Measurements from ENCODE around the gene WNT7B. TPM values are rescaled to one million over a fixed set of nuclear protein-coding genes. Genes with fewer than 3 reads are reported as not detected.

The WNT7B gene
- total and polyA plus RNA-seq, 2 donors (not counting 1 experiment from before 2014, with no cell fraction given) = 0.22 to 0.67 TPM

- Mint-ChIP-seq H3K4me3 (peak overlapping the region; percentile 93), H3K4me1 (peaks cover 10% of the 10 kb centered on the region), H3K9me3 (ENCODE audit: insufficient read depth) (peaks cover 7% of the 10 kb centered on the region), H3K27me3 (no peaks in the 10 kb centered on the region), H3K27ac (peak overlapping the region; percentile 92)
- 65% methylated on average over 10 of the region's 11 CpGs for WGBS (ENCODE audit: insufficient coverage)
- H4K20me1 ChIP-seq (ENCODE audit: control insufficient read depth, insufficient read depth, low read length, poor library complexity, severe bottlenecking) = no peaks in the 10 kb centered on the region
- H3K4me1 ChIP-seq (ENCODE audit: control insufficient read depth in 2 of 2, insufficient read depth in 2 of 2, low read length in 2 of 2) = peaks cover 3 to 17% of the 10 kb centered on the region in 2 donors
- intact Hi-C loops (cut with micrococcal nuclease) = loop anchor here (1.0 to 5.0 kb wide), 6 partner anchors 18 to 137 kb away; partner anchors contain the start of gene PPARA
- ChIA-PET POLR2A (interaction anchor here (1.5 to 2.8 kb wide), 4 partner anchors 17 to 45 kb away, joined by 5 to 15 read pairs (median 8); no protein-coding TSS in a partner anchor), CTCF (interaction anchor here (0.7 to 20.6 kb wide), 17 partner anchors 9 to 529 kb away, joined by 3 to 533 read pairs (median 6); partner anchors contain the start of gene GTSE1)
- H3K9me3 ChIP-seq (ENCODE audit: control extremely low read depth in 1 of 3, control insufficient read depth in 2 of 3, insufficient read depth in 1 of 3, low read length in 2 of 3) = peaks cover 0 to 11% (median 9%) of the 10 kb centered on the region in 3 donors
- H3K4me3 ChIP-seq (ENCODE audit: control extremely low read depth in 1 of 5, extremely low read depth in 1 of 5, insufficient read depth in 1 of 5, low read depth in 2 of 5, low read length in 4 of 5) = peak overlapping the region in 3 of 5 experiments; percentile 80 to 84 (median 83)
- H2AFZ ChIP-seq (ENCODE audit: insufficient read depth, low read depth, low read length, poor library complexity, severe bottlenecking) = peak overlapping the region; percentile 95
- peaks cover 0 to 3% (median 0%) of the 10 kb centered on the region in 4 experiments for H3K27me3 ChIP-seq (replicated peaks in 1 of 4; ENCODE audit: control extremely low read depth in 1 of 4, control insufficient read depth in 3 of 4, insufficient read depth in 4 of 4, low read length in 3 of 4)
- H3K4me2 ChIP-seq (replicated peaks; ENCODE audit: low read depth, low read length, poor library complexity, severe bottlenecking) = peak overlapping the region; percentile 93
- peak overlapping the region; percentile 83 for H3K9ac ChIP-seq (ENCODE audit: low read length)
- no peaks in the 10 kb centered on the region for H3K79me2 ChIP-seq (ENCODE audit: control insufficient read depth, insufficient read depth, low read length)
- H3K27ac ChIP-seq (ENCODE audit: low read length in 2 of 2) = peak overlapping the region in 1 of 2 donors; percentile 91
- no peak for ATAC-seq (ENCODE audit: low read depth)
- peak; percentile 30 for DNase-seq
- no peaks in the 10 kb centered on the region for H3K36me3 ChIP-seq (replicated peaks in 1 of 2; ENCODE audit: control extremely low read depth in 1 of 2, control insufficient read depth in 1 of 2, extremely low read depth in 1 of 2, insufficient read depth in 2 of 2, low read length in 1 of 2)
- TF ChIP-seq EZH2 (IDR thresholded peaks at IDR 0.05; ENCODE audit: borderline replicate concordance, insufficient read depth, low read depth, low read length, poor library complexity, severe bottlenecking) (no peak), CTCF (IDR thresholded peaks at IDR 0.05) (no peak)
These were observed 35.9 kb upstream of the WNT7B start for GRCh38 chr22:46012881-46013281.

Measured in B cell (primary cell).